Measurements from ENCODE around the gene SIN3B.

SIN3B gene

GRCh38 chr19:16814526-16815100, 14.6 kb upstream of the SIN3B start (continued):
- TF ChIP-seq ZNF248 (tag by site-specific recombination; IDR thresholded peaks at IDR 0.05) = no peak
- TF ChIP-seq ZNF362 (tag by site-specific recombination; IDR thresholded peaks at IDR 0.05) = no peak
- no peak for TF ChIP-seq ZNF785 (tag by site-specific recombination; IDR thresholded peaks at IDR 0.05)
- TF ChIP-seq TCF7L2 (IDR thresholded peaks at IDR 0.05; ENCODE audit: borderline replicate concordance, low read depth, low read length) = no peak
- no peak for TF ChIP-seq ZBTB11 (tag by site-specific recombination; conservative IDR thresholded peaks at IDR 0.05; ENCODE audit: low read depth)
- TF ChIP-seq ZNF354C (tag by site-specific recombination; IDR thresholded peaks at IDR 0.05; ENCODE audit: borderline replicate concordance, low read depth) = no peak
- TF ChIP-seq ZBTB44 (tag by site-specific recombination; IDR thresholded peaks at IDR 0.05) = no peak
- TF ChIP-seq TRIM28 (IDR thresholded peaks at IDR 0.05; ENCODE audit: borderline replicate concordance, low read length) = peak; percentile 95; the same call in 1 of the 2 replicates
- TF ChIP-seq ZNF157 (tag by site-specific recombination; IDR thresholded peaks at IDR 0.05) = no peak
- no peak for TF ChIP-seq SP7 (tag by site-specific recombination; IDR thresholded peaks at IDR 0.05)
- no peak for TF ChIP-seq ATF2 (tag by site-specific recombination; IDR thresholded peaks at IDR 0.05; ENCODE audit: low read depth)
- TF ChIP-seq ZBTB7A (tag by site-specific recombination; IDR thresholded peaks at IDR 0.05; ENCODE audit: low read depth) = no peak
- TF ChIP-seq ZNF530 (tag by site-specific recombination; IDR thresholded peaks at IDR 0.05; ENCODE audit: low read depth) = no peak
- TF ChIP-seq ZSCAN4 (tag by site-specific recombination; IDR thresholded peaks at IDR 0.05) = no peak
- TF ChIP-seq ZNF214 (tag by site-specific recombination; IDR thresholded peaks at IDR 0.05; ENCODE audit: borderline replicate concordance) = no peak
- no peak for TF ChIP-seq ZNF133 (tag by site-specific recombination; IDR thresholded peaks at IDR 0.05)
- no peak for TF ChIP-seq ZNF580 (tag by site-specific recombination; IDR thresholded peaks at IDR 0.05)
- no peak for TF ChIP-seq ZNF223 (tag by site-specific recombination; IDR thresholded peaks at IDR 0.05)
- TF ChIP-seq EGR2 (tag by site-specific recombination; IDR thresholded peaks at IDR 0.05; ENCODE audit: low read depth) = no peak
- TF ChIP-seq ZNF391 (tag by site-specific recombination; IDR thresholded peaks at IDR 0.05; ENCODE audit: borderline replicate concordance, low read depth) = no peak
- no peak for TF ChIP-seq ZNF621 (tag by site-specific recombination; IDR thresholded peaks at IDR 0.05)
- TF ChIP-seq SETDB1 (IDR thresholded peaks at IDR 0.05; ENCODE audit: insufficient read length, low read length) = peak; percentile 92
- TF ChIP-seq ZNF76 (tag by site-specific recombination; IDR thresholded peaks at IDR 0.05; ENCODE audit: borderline replicate concordance, low read depth) = no peak
- no peak for TF ChIP-seq ZNF639 (tag by site-specific recombination; IDR thresholded peaks at IDR 0.05)
- TF ChIP-seq ZNF558 (tag by site-specific recombination; IDR thresholded peaks at IDR 0.05) = no peak
- TF ChIP-seq ZNF184 (tag by site-specific recombination; IDR thresholded peaks at IDR 0.05) = 0 out of 2 replicates have a peak, but pooled peaks have one; percentile 35
